HUES6 (cell line): ENCODE measurements around the gene CCDC80.

Source experiments
- H3K27ac ChIP-seq: 2 replicates; pipeline ENCODE4 v1.7.0; 2013; ENCODE audit warnings: low read depth, mild to moderate bottlenecking, low read length, inconsistent platforms
- H3K27me3 ChIP-seq: 2 replicates; pipeline ENCODE4 v1.6.1; 2013; ENCODE audit warnings: low read length; ENCODE audit not compliant: control insufficient read depth, insufficient read depth
- H3K36me3 ChIP-seq: 2 replicates; pipeline ENCODE4 v1.6.1; 2013; ENCODE audit warnings: low read length; ENCODE audit not compliant: control insufficient read depth, insufficient read depth
- H3K4me1 ChIP-seq: 2 replicates; pipeline ENCODE4 v1.6.1; 2013; ENCODE audit warnings: low read length; ENCODE audit not compliant: control insufficient read depth, insufficient read depth
- H3K4me3 ChIP-seq: 2 replicates; pipeline ENCODE4 v1.5.1; 2013; ENCODE audit warnings: low read depth, low read length
- H3K9ac ChIP-seq: one replicate; pipeline ENCODE4 v1.6.1; 2013; ENCODE audit warnings: mild to moderate bottlenecking, low read length
- H3K9me3 ChIP-seq: 2 replicates; pipeline ENCODE4 v1.6.1; 2013; ENCODE audit warnings: low read depth, low read length; ENCODE audit not compliant: control insufficient read depth, insufficient read depth

Gene CCDC80

GRCh38 chr3:112643621-112644240 is 2.8 kb upstream of the CCDC80 start:
- H3K9me3 ChIP-seq, result no peaks in the 10 kb centered on the region
- H3K27me3 ChIP-seq, result no peaks in the 10 kb centered on the region
- no peaks in the 10 kb centered on the region for H3K36me3 ChIP-seq
- no peak overlapping the region for H3K9ac ChIP-seq
- peaks cover 64% of the 10 kb centered on the region for H3K4me1 ChIP-seq
- H3K4me3 ChIP-seq, result no peak overlapping the region
- H3K27ac ChIP-seq, result no peak overlapping the region

- Histone ChIP-seq H3K36me3 (no peaks in the 10 kb centered on the region), H3K27me3 (no peaks in the 10 kb centered on the region), H3K4me1 (peaks cover 63% of the 10 kb centered on the region), H3K4me3 (peak overlapping the region; percentile 5; the same call in 1 of the 2 replicates), H3K9me3 (no peaks in the 10 kb centered on the region), H3K27ac (no peak overlapping the region), H3K9ac (no peak overlapping the region)
Measured at GRCh38 chr3:112642912-112643506, 2.1 kb upstream of the CCDC80 start.

GRCh38 chr3:112640276-112640929 is 540 bp downstream of the CCDC80 start:
- Histone ChIP-seq H3K4me3 (peak overlapping the region; percentile 42; the same call in 1 of the 2 replicates), H3K9me3 (no peaks in the 10 kb centered on the region), H3K4me1 (peaks cover 47% of the 10 kb centered on the region), H3K36me3 (no peaks in the 10 kb centered on the region), H3K27ac (peak overlapping the region; percentile 94; the same call in 1 of the 2 replicates), H3K27me3 (no peaks in the 10 kb centered on the region), H3K9ac (peak overlapping the region; percentile 37)

- Histone ChIP-seq H3K36me3 (no peaks in the 10 kb centered on the region), H3K9me3 (no peaks in the 10 kb centered on the region), H3K9ac (no peak overlapping the region), H3K27ac (no peak overlapping the region), H3K4me1 (peaks cover 55% of the 10 kb centered on the region), H3K4me3 (peak overlapping the region; percentile 42; the same call in 1 of the 2 replicates), H3K27me3 (no peaks in the 10 kb centered on the region)
Measured at GRCh38 chr3:112639455-112640225, 1.3 kb downstream of the CCDC80 start.

GRCh38 chr3:112638327-112639020 is 2.5 kb downstream of the CCDC80 start:
- Histone ChIP-seq H3K27ac (no peak overlapping the region), H3K36me3 (no peaks in the 10 kb centered on the region), H3K4me3 (no peak overlapping the region)

GRCh38 chr3:112637700-112638099 is 3.2 kb downstream of the CCDC80 start:
- Histone ChIP-seq H3K27me3 (no peaks in the 10 kb centered on the region), H3K4me1 (peaks cover 58% of the 10 kb centered on the region), H3K4me3 (no peak overlapping the region; the same call in 1 of the 2 replicates), H3K9me3 (no peaks in the 10 kb centered on the region), H3K9ac (no peak overlapping the region), H3K36me3 (no peaks in the 10 kb centered on the region), H3K27ac (no peak overlapping the region)

More at GRCh38 chr3:112638327-112639020, 2.5 kb downstream of the CCDC80 start:
- Histone ChIP-seq H3K27me3 (no peaks in the 10 kb centered on the region), H3K4me1 (peaks cover 57% of the 10 kb centered on the region), H3K9me3 (no peaks in the 10 kb centered on the region), H3K9ac (no peak overlapping the region)

- H3K9me3 ChIP-seq, result no peaks in the 10 kb centered on the region
- H3K9ac ChIP-seq, result no peak overlapping the region
- no peak overlapping the region for H3K4me3 ChIP-seq
- peaks cover 56% of the 10 kb centered on the region for H3K4me1 ChIP-seq
- no peaks in the 10 kb centered on the region for H3K36me3 ChIP-seq
- H3K27me3 ChIP-seq, result no peaks in the 10 kb centered on the region
- no peak overlapping the region for H3K27ac ChIP-seq
Measured at GRCh38 chr3:112635674-112636073, 5.3 kb downstream of the CCDC80 start.

GRCh38 chr3:112634786-112635541 is 6.0 kb downstream of the CCDC80 start:
- Histone ChIP-seq H3K9me3 (no peaks in the 10 kb centered on the region), H3K4me1 (peaks cover 49% of the 10 kb centered on the region), H3K36me3 (no peaks in the 10 kb centered on the region), H3K4me3 (no peak overlapping the region), H3K27me3 (no peaks in the 10 kb centered on the region), H3K27ac (no peak overlapping the region), H3K9ac (no peak overlapping the region)

GRCh38 chr3:112633757-112634156 is 7.2 kb downstream of the CCDC80 start:
- Histone ChIP-seq H3K4me1 (peaks cover 53% of the 10 kb centered on the region), H3K9me3 (no peaks in the 10 kb centered on the region), H3K9ac (no peak overlapping the region), H3K27me3 (no peaks in the 10 kb centered on the region), H3K36me3 (no peaks in the 10 kb centered on the region), H3K4me3 (no peak overlapping the region), H3K27ac (peak overlapping the region; percentile 38; the same call in 1 of the 2 replicates)

GRCh38 chr3:112633191-112633590 is 7.8 kb downstream of the CCDC80 start:
- H3K9ac ChIP-seq, result no peak overlapping the region

More at GRCh38 chr3:112633191-112633590, 7.8 kb downstream of the CCDC80 start:
- Histone ChIP-seq H3K27ac (peak overlapping the region; percentile 38; the same call in 1 of the 2 replicates), H3K9me3 (no peaks in the 10 kb centered on the region), H3K4me1 (peaks cover 53% of the 10 kb centered on the region), H3K36me3 (no peaks in the 10 kb centered on the region), H3K4me3 (no peak overlapping the region), H3K27me3 (no peaks in the 10 kb centered on the region)
